GM12892 (cell line): ENCODE results near the gene B9D1.

Experiments
- POLR2A ChIP-seq: IDR thresholded peaks from 2 replicates; pipeline ENCODE4 v1.6.1; 2011; ENCODE audit warnings: low read depth, low read length, control low read depth
- POLR2AphosphoS5 ChIP-seq: IDR thresholded peaks from 2 replicates; pipeline ENCODE4 v1.6.1; 2011; ENCODE audit warnings: low read depth, low read length, control low read depth

GRCh38 chr17:19299866-19300265, 62.7 kb downstream of the B9D1 start:
- TF ChIP-seq POLR2AphosphoS5 (no peak), POLR2A (no peak)
